A549 (cell line): ENCODE data around the gene NT5E. TPM values are rescaled to one million over a fixed set of nuclear protein-coding genes. Genes with fewer than 3 reads are reported as not detected.

ENCODE experiments used
- ATAC-seq, 2 experiments: fragments of 200-7000 bp in 1 of 2; fragments of >200 bp in 1 of 2; cut with Nextera tagmentation in 1 of 2; cut with Tn5 transposase in 1 of 2; 3 replicates each; pipeline versions ENCODE4 v1.8.0 to v1.9.1; 2018 to 2020; ENCODE audit warnings: mild to moderate bottlenecking in 1 of 2, moderate library complexity in 1 of 2
- CTCF ChIA-PET: fragments of 300-600 bp; sonication (Branson Sonifier 250); formaldehyde crosslinking; extraction: SDS; loops from one replicate; lab custom pipeline; 2021; ENCODE audit warnings: antibody characterized with exemption, inconsistent platforms; lab: Yijun Ruan, JAX
- POLR2A ChIA-PET: fragments of 350-600 bp; formaldehyde crosslinking; extraction: SDS; loops from one replicate; lab custom pipeline; 2021; ENCODE audit warnings: antibody characterized with exemption, inconsistent platforms; lab: Yijun Ruan, JAX
- DNase-seq, 2 experiments: peaks; one replicate each; pipeline versions ENCODE4 v3.0.0 to v3.0.0-alpha.2; 2011 to 2016; ENCODE audit warnings: low read depth in 1 of 2, low spot score in 1 of 2
- FAIRE-seq: peaks from 2 replicates; lab custom pipeline; 2011; peaks lifted over from hg19 to GRCh38; lab: Jason Lieb, UNC
- H3K27ac ChIP-seq, 2 experiments: fragments of >200 bp; sonication (Bioruptor Twin); formaldehyde crosslinking; 3 replicates each; pipeline ENCODE4 v1.5.1; 2016 to 2017
- H3K4me1 ChIP-seq: fragments of >200 bp; sonication (Bioruptor Twin); formaldehyde crosslinking; 3 replicates; pipeline ENCODE4 v1.6.1; 2016
- H3K4me2 ChIP-seq: fragments of >200 bp; sonication (Bioruptor Twin); formaldehyde crosslinking; 3 replicates; pipeline ENCODE4 v1.6.1; 2016
- H3K4me3 ChIP-seq: fragments of >200 bp; sonication (Bioruptor Twin); formaldehyde crosslinking; 3 replicates; pipeline ENCODE4 v1.5.1; 2016
- H3K9me3 ChIP-seq: fragments of >200 bp; sonication (Bioruptor Twin); formaldehyde crosslinking; 3 replicates; pipeline ENCODE4 v1.6.1; 2016
- CEBPB ChIP-seq, 2 experiments: fragments of >200 bp in 1 of 2; sonication (Bioruptor Twin) in 1 of 2; formaldehyde crosslinking in 1 of 2; IDR thresholded peaks; 2 replicates each; pipeline ENCODE4 v1.6.1; 2012 to 2016
- EHF ChIP-seq: fragments of 250-450 bp; sonication (Bioruptor Pico); IDR thresholded peaks from 2 replicates; pipeline ENCODE4 v1.5.0; 2020; ENCODE audit warnings: mild to moderate bottlenecking
- HES2 ChIP-seq: fragments of >200 bp; sonication (Bioruptor Twin); formaldehyde crosslinking; IDR thresholded peaks from 2 replicates; pipeline ENCODE4 v1.6.1; 2016
- HOXB5 ChIP-seq: fragments of 250-450 bp; sonication (Bioruptor Pico); IDR thresholded peaks from 2 replicates; pipeline ENCODE4 v1.5.0; 2020; ENCODE audit warnings: mild to moderate bottlenecking, moderate library complexity
- JUNB ChIP-seq: fragments of >200 bp; sonication (Bioruptor Twin); formaldehyde crosslinking; IDR thresholded peaks from 2 replicates; pipeline ENCODE4 v1.6.1; 2016
- KDM5A ChIP-seq: fragments of 200-600 bp; sonication (generic); IDR thresholded peaks from 2 replicates; pipeline ENCODE4 v1.6.1; 2016; ENCODE audit warnings: antibody characterized with exemption, mild to moderate bottlenecking
- MAFK ChIP-seq: fragments of 450-650 bp; IDR thresholded peaks from 2 replicates; pipeline ENCODE4 v1.6.1; 2014; ENCODE audit not compliant: partially characterized antibody
- MYC ChIP-seq: IDR thresholded peaks from 2 replicates; pipeline ENCODE4 v1.6.1; 2012; ENCODE audit warnings: mild to moderate bottlenecking, inconsistent platforms, low read length, improper control_type of control experiment, borderline replicate concordance
- NPAS2 ChIP-seq: fragments of 250-450 bp; sonication (Bioruptor Pico); IDR thresholded peaks from 2 replicates; pipeline ENCODE4 v1.8.0; 2022; ENCODE audit warnings: mild to moderate bottlenecking, moderate library complexity, borderline replicate concordance
- NR3C1 ChIP-seq: fragments of >200 bp; sonication (Bioruptor Twin); formaldehyde crosslinking; IDR thresholded peaks from 3 replicates; pipeline ENCODE4 v1.6.1; 2017
- PHF8 ChIP-seq: fragments of 200-600 bp; sonication (generic); IDR thresholded peaks from 2 replicates; pipeline ENCODE4 v1.6.1; 2016; ENCODE audit warnings: low read depth, mild to moderate bottlenecking, antibody characterized with exemption, moderate library complexity, borderline replicate concordance
- RNF2 ChIP-seq: fragments of 200-600 bp; sonication (generic); IDR thresholded peaks from 2 replicates; pipeline ENCODE4 v1.6.1; 2016; ENCODE audit warnings: low read depth, mild to moderate bottlenecking, antibody characterized with exemption, moderate library complexity, borderline replicate concordance
- SREBF2 ChIP-seq: fragments of 450-650 bp; IDR thresholded peaks from 2 replicates; pipeline ENCODE4 v1.6.1; 2014; ENCODE audit warnings: mild to moderate bottlenecking, moderate library complexity
- TP53 ChIP-seq: fragments of 250-450 bp; sonication (Bioruptor Pico); IDR thresholded peaks from 2 replicates; pipeline ENCODE4 v1.5.0; 2021; ENCODE audit warnings: mild to moderate bottlenecking, moderate library complexity
- USF2 ChIP-seq: fragments of 450-650 bp; IDR thresholded peaks from 2 replicates; pipeline ENCODE4 v1.6.1; 2014; ENCODE audit warnings: antibody characterized with exemption
- WGBS: methylation state at CpG from one replicate; pipeline ENCODE4 v1.1.6; 2017; ENCODE audit errors: missing lambda C conversion rate; 5-methylcytosine and 5-hydroxymethylcytosine counted together
- polyA plus RNA-seq, 4 experiments: library from polyadenylated mRNA; depleted of rRNA in 3 of 4; stranded (reverse); fragments of >200 nt; fragmentation: RNase III in 1 of 4; extraction: RNeasy Plus Mini Kit Qiagen cat#74134 plus additional on column Dnase treatment in 1 of 4; gene quantifications; 2 replicates in 3 of 4; 3 replicates in 1 of 4; pipeline ENCODE4 v1.2.3, GENCODE V29; 2011 to 2017
- TF ChIP-seq, protein P1 (sequence below): fragments of 150-350 bp; IDR thresholded peaks from 2 replicates; pipeline ENCODE4 v1.6.1; 2014; ENCODE audit warnings: low read depth, mild to moderate bottlenecking, low read length
- TF ChIP-seq, protein P2 (sequence below): fragments of >200 bp; sonication (Bioruptor Twin); formaldehyde crosslinking; IDR thresholded peaks from 3 replicates; pipeline ENCODE4 v1.5.1; 2016

Gene NT5E
- polyA plus RNA-seq, 2 of the 4 experiments (the other 2 are of a cell fraction): 18.9 to 54.8 TPM

DNA sequence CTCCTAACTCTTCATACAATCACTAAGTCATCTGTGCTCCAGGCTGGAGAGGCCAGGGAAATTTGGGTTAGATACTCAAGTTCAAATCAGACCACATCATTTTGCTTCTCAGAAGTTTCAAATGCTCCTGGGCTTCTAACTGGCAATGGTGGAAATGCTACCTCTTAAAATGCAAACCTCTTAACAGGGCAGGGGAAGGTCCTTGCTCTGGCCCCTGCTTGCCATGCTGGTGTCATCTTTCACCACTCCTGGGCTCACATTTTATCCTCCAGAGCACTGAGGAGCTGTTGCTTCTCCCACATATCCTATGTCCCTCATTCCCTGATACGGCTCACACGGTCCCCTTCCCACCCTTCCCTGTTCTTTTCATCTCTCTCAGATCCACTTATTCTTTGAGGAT, 41.8 kb upstream of the NT5E start:
- 93% methylated on average over 2 of the region's 2 CpGs for WGBS
- POLR2A ChIA-PET: no interaction called here
- Histone ChIP-seq H3K4me3 (no peak overlapping the region), H3K9me3 (no peaks in the 10 kb centered on the region), H3K4me2 (no peak overlapping the region), H3K4me1 (peaks cover 33% of the 10 kb centered on the region), H3K27ac (peak overlapping the region; percentile 93 to 94; a peak in 5 of 6 replicates)
- TF ChIP-seq USF2: no peak
- TF ChIP-seq SREBF2: no peak
- TF ChIP-seq NR3C1: no peak
- CTCF ChIA-PET: interaction anchor here (0.7 kb wide), 1 partner anchor 1392 kb away, joined by 3 read pairs; no protein-coding TSS in a partner anchor
- DNase-seq (no peak), FAIRE-seq (no peak), ATAC-seq (no peak)

- FAIRE-seq: no peak
- H3K4me2 ChIP-seq: no peak overlapping the region
- CTCF ChIA-PET: no interaction called here
Observed at GRCh38 chr6:85412911-85413430, 36.9 kb upstream of the NT5E start.

DNA sequence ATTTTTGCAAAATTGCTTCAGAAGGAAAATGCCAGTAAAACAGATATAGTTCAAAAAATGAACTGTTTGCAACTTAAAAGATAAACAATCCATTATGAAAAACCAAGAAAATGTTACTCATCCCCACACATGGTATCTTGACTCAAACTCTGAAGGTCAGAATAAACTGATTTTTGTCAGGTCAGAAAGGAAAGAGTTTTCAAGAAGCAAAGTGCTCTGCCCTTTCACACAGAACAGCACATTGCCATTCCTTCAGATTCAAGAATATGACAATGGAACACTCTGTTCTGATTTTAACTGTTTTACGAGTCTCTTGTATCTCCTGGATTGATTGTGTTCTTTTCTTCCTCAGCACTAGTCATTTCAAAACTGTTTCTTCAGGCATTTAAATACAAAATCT, 33.8 kb upstream of the NT5E start:
- peaks cover 11% of the 10 kb centered on the region; the same call in 2 of the 3 replicates for H3K4me1 ChIP-seq
- TF ChIP-seq, protein P1, sequence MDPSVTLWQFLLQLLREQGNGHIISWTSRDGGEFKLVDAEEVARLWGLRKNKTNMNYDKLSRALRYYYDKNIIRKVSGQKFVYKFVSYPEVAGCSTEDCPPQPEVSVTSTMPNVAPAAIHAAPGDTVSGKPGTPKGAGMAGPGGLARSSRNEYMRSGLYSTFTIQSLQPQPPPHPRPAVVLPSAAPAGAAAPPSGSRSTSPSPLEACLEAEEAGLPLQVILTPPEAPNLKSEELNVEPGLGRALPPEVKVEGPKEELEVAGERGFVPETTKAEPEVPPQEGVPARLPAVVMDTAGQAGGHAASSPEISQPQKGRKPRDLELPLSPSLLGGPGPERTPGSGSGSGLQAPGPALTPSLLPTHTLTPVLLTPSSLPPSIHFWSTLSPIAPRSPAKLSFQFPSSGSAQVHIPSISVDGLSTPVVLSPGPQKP: no peak
- TF ChIP-seq NR3C1 (no peak), JUNB (no peak), KDM5A (no peak), MYC (no peak), HES2 (no peak)
- TF ChIP-seq, protein P2, sequence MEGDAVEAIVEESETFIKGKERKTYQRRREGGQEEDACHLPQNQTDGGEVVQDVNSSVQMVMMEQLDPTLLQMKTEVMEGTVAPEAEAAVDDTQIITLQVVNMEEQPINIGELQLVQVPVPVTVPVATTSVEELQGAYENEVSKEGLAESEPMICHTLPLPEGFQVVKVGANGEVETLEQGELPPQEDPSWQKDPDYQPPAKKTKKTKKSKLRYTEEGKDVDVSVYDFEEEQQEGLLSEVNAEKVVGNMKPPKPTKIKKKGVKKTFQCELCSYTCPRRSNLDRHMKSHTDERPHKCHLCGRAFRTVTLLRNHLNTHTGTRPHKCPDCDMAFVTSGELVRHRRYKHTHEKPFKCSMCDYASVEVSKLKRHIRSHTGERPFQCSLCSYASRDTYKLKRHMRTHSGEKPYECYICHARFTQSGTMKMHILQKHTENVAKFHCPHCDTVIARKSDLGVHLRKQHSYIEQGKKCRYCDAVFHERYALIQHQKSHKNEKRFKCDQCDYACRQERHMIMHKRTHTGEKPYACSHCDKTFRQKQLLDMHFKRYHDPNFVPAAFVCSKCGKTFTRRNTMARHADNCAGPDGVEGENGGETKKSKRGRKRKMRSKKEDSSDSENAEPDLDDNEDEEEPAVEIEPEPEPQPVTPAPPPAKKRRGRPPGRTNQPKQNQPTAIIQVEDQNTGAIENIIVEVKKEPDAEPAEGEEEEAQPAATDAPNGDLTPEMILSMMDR: no peak
- FAIRE-seq (no peak), ATAC-seq (no peak), DNase-seq (no peak)
- H3K4me3 ChIP-seq: no peak overlapping the region
- POLR2A ChIA-PET: no interaction called here
- WGBS: 83% methylated on average over 1 of the region's 1 CpG
- CTCF ChIA-PET: no interaction called here
- H3K27ac ChIP-seq: peak overlapping the region; percentile 19 to 20; a peak in 1 of 6 replicates
- no peak overlapping the region for H3K4me2 ChIP-seq
- no peaks in the 10 kb centered on the region for H3K9me3 ChIP-seq

More at GRCh38 chr6:85412911-85413430, 36.9 kb upstream of the NT5E start:
- Histone ChIP-seq H3K4me3 (no peak overlapping the region), H3K9me3 (no peaks in the 10 kb centered on the region), H3K27ac (peak overlapping the region in 1 of 2 experiments; percentile 40; a peak in 1 of 6 replicates)
- no peak for ATAC-seq
- no peak for DNase-seq
- TF ChIP-seq PHF8 (no peak), EHF (no peak), MAFK (no peak), NPAS2 (CRISPR knock-in tag) (no peak), RNF2 (no peak), HOXB5 (CRISPR knock-in tag) (no peak), TP53 (CRISPR knock-in tag) (no peak), CEBPB (IDR thresholded peaks at IDR 0.05) (no peak)
- TF ChIP-seq, protein P2: no peak
- TF ChIP-seq, protein P1: no peak
- TF ChIP-seq, all 56 proteins: peak for 0
- POLR2A ChIA-PET: no interaction called here
- peaks cover 4% of the 10 kb centered on the region; the same call in 2 of the 3 replicates for H3K4me1 ChIP-seq
